Stimulated activated naive B cell treated with anti-CD40 and anti-IgM and Interleukin-4, amounts not matched to agents 10 μg/mL and 1 μg/mL and 100 μg/mL, for 72 hours (primary cell): Measurements from ENCODE around the gene SRPX2.
"Not testable (repeated sequence)": the region's sequence is repeated elsewhere in the genome, so short reads cannot be mapped to it uniquely, and the experiment has no call there.

Experiments
- ATAC-seq, 2 donors: fragments of 150-1000 bp; cut with Tn5 transposase; replicated peaks; 2 replicates each; pipeline ENCODE4 v1.10.0; 2021; ENCODE audit warnings: moderate library complexity in 1 of 2
- DNase-seq: peaks from one replicate; pipeline ENCODE4 v3.0.0; 2021
- H3K27ac Mint-ChIP-seq: one replicate; pipeline ENCODE4 v1.8.0; 2022; ENCODE audit warnings: mild to moderate bottlenecking, mixed read lengths
- H3K27me3 Mint-ChIP-seq, 2 donors: one replicate each; pipeline ENCODE4 v1.8.0; 2022; ENCODE audit warnings: mixed read lengths in 2 of 2
- H3K36me3 Mint-ChIP-seq, 2 donors: one replicate each; pipeline ENCODE4 v1.8.0; 2022; ENCODE audit warnings: mixed read lengths in 2 of 2, mild to moderate bottlenecking in 1 of 2
- H3K4me1 Mint-ChIP-seq, 2 donors: one replicate each; pipeline ENCODE4 v1.8.0; 2022; ENCODE audit warnings: mixed read lengths in 2 of 2, mild to moderate bottlenecking in 1 of 2
- H3K4me3 Mint-ChIP-seq, 2 donors: one replicate each; pipeline ENCODE4 v1.8.0; 2022; ENCODE audit warnings: mild to moderate bottlenecking in 2 of 2, mixed read lengths in 2 of 2, moderate library complexity in 1 of 2
- H3K9me3 Mint-ChIP-seq, 2 donors: one replicate each; pipeline ENCODE4 v1.8.0; 2022; ENCODE audit warnings: mixed read lengths in 2 of 2, mild to moderate bottlenecking in 1 of 2

SRPX2 gene

GRCh38 chrX:100696699-100697351, 52.8 kb downstream of the SRPX2 start:
- no peak for ATAC-seq
- H3K36me3 Mint-ChIP-seq: no peaks in the 10 kb centered on the region
- H3K27ac Mint-ChIP-seq: no peak overlapping the region
- no peaks in the 10 kb centered on the region for H3K9me3 Mint-ChIP-seq
- H3K4me3 Mint-ChIP-seq: no peak overlapping the region
- DNase-seq: no peak
- H3K4me1 Mint-ChIP-seq: peaks cover 0 to 2% of the 10 kb centered on the region in 2 donors
- H3K27me3 Mint-ChIP-seq: peaks cover 0 to 25% of the 10 kb centered on the region in 2 donors

DNA sequence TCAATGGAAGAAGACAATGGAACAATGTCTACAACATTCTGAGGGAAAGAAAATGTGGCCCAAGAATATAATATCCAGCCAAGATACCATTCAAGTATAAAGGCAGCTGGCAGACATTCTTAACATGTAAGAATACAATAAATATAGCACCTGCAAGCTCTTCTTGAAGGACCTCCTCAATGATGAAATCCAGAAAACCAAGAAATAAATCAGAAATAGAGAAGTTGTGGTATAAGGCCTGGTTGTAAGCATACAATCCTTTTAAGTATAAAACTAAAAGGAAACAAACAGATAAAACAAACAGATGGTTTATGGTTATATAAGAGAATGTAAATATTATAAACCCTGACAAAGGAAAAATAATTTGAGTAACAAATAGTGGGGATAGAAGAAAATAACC, 54.6 kb downstream of the SRPX2 start:
- Mint-ChIP-seq H3K27ac (no peak overlapping the region), H3K36me3 (no peaks in the 10 kb centered on the region), H3K27me3 (peaks cover 0 to 16% of the 10 kb centered on the region in 2 donors), H3K4me3 (no peak overlapping the region), H3K4me1 (peaks cover 0 to 2% of the 10 kb centered on the region in 2 donors), H3K9me3 (no peaks in the 10 kb centered on the region)
- DNase-seq (no peak), ATAC-seq (no peak)

- peak; percentile 93 to 99 for ATAC-seq
Observed at GRCh38 chrX:100700809-100701208, 56.8 kb downstream of the SRPX2 start.

DNA sequence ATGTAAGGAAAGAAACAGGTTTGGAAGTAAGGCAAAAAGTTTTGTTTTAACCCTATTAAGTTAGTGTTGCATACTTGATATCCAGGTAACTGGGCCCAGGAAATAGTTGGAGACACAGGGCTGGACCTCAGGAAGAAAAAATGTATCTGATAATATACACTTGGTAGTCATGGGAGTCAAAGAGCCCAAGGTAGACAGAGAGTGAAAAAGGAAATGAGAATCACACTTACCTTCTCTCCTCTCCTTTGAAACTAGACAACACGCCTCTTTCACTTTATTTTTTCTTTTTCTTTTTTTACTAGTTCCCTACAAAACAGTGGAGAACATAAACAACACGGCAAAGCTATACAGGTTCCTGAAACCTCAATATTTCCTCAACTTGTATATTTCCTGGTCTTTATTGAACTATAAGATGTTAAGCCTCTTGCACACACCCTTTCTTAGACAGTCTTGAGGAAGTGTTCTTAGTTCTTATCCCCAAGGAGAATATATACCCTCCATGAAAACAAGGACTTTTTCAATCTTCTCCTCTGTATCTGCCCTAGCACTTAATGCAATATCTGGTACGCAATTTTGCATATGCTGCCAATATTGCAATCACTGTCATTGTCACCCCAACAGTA, 60.7 kb downstream of the SRPX2 start:
- H3K27me3 Mint-ChIP-seq: peaks cover 6 to 24% of the 10 kb centered on the region in 2 donors
- no peak overlapping the region for H3K4me3 Mint-ChIP-seq
- DNase-seq (no peak), ATAC-seq (no peak)
- no peak overlapping the region for H3K27ac Mint-ChIP-seq
- H3K9me3 Mint-ChIP-seq: no peaks in the 10 kb centered on the region
- H3K4me1 Mint-ChIP-seq: peaks cover 5 to 8% of the 10 kb centered on the region in 2 donors
- H3K36me3 Mint-ChIP-seq: no peaks in the 10 kb centered on the region

More at GRCh38 chrX:100700809-100701208, 56.8 kb downstream of the SRPX2 start:
- DNase-seq: no peak
- Mint-ChIP-seq H3K9me3 (no peaks in the 10 kb centered on the region), H3K27ac (no peak overlapping the region), H3K4me3 (no peak overlapping the region), H3K36me3 (no peaks in the 10 kb centered on the region), H3K27me3 (peaks cover 2 to 13% of the 10 kb centered on the region in 2 donors), H3K4me1 (peaks cover 5 to 8% of the 10 kb centered on the region in 2 donors)

GRCh38 chrX:100710816-100711215, 66.8 kb downstream of the SRPX2 start:
- DNase-seq: no peak
- no peaks in the 10 kb centered on the region for H3K9me3 Mint-ChIP-seq
- no peaks in the 10 kb centered on the region for H3K36me3 Mint-ChIP-seq
- H3K27me3 Mint-ChIP-seq: peaks cover 4 to 12% of the 10 kb centered on the region in 2 donors
- H3K27ac Mint-ChIP-seq: no peak overlapping the region
- H3K4me1 Mint-ChIP-seq: no peaks in the 10 kb centered on the region
- no peak for ATAC-seq
- no peak overlapping the region for H3K4me3 Mint-ChIP-seq

DNA sequence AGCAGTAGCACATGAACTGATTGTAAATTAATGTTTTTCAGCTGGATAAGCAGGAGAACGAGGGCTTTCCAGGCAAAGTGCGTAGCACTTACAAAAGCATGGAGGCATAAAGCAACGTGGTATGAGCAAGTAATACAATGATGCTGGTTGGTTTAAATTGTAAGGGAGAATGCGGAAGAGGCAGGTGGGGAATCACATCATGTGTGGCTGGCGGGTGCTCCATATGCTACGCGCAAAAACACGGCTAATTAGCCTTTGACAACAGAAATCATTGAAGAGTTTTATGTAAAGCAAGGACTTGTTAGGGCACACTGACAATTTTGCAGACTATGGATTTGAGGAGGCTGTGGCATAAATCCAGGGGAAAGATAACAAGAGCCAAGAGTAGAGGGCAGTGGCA, 73.4 kb downstream of the SRPX2 start:
- no peaks in the 10 kb centered on the region for H3K36me3 Mint-ChIP-seq
- no peaks in the 10 kb centered on the region for H3K27me3 Mint-ChIP-seq
- no peak for DNase-seq
- no peaks in the 10 kb centered on the region for H3K4me1 Mint-ChIP-seq
- no peak overlapping the region for H3K4me3 Mint-ChIP-seq
- H3K9me3 Mint-ChIP-seq: no peaks in the 10 kb centered on the region
- H3K27ac Mint-ChIP-seq: no peak overlapping the region
- no peak for ATAC-seq

GRCh38 chrX:100719139-100719538, 75.1 kb downstream of the SRPX2 start:
- H3K27ac Mint-ChIP-seq: no peak overlapping the region
- DNase-seq: no peak
- ATAC-seq: no peak
- no peaks in the 10 kb centered on the region for H3K27me3 Mint-ChIP-seq
- no peaks in the 10 kb centered on the region for H3K9me3 Mint-ChIP-seq
- no peak overlapping the region for H3K4me3 Mint-ChIP-seq
- no peaks in the 10 kb centered on the region for H3K4me1 Mint-ChIP-seq
- no peaks in the 10 kb centered on the region for H3K36me3 Mint-ChIP-seq

DNA sequence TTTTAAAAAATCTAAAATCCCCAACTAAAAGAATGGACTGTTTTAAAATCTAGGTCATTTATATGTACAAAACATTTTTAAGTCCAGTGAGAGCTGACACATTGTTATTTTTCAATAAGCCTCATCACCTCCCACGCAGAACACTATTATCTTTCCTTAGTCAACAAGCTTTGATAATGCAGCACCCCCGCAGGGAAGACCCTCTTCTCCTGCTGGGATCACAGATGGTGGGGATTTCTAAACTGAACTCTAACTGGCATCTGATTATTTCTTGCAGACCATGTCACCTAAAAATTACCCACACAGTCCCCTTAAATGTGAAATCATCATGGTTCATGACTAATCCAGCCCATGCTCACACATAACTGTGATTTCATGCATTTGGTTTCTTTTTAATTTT, 76.3 kb downstream of the SRPX2 start:
- ATAC-seq (no peak), DNase-seq (no peak)
- Mint-ChIP-seq H3K9me3 (no peaks in the 10 kb centered on the region), H3K4me3 (no peak overlapping the region), H3K27me3 (peaks cover 4 to 5% of the 10 kb centered on the region in 2 donors), H3K4me1 (no peaks in the 10 kb centered on the region), H3K27ac (no peak overlapping the region), H3K36me3 (no peaks in the 10 kb centered on the region)

DNA sequence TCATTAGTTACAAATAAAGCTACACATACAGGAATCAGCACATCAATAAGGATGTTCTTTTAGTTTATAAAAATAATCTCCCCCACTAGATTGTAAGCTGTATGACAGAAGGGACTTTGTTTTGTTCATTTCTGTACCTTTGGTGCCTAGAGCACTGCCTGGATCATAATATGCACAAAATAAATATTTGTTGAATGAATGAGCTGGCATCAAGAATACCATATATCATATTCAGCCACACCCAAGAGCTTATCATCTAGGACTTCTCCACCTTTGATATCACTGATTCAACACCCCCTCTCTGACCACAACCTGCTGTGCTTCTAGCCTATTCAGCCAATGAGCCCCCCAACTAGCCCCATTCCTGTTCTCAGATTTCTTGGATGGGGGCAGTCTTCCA, 77.3 kb downstream of the SRPX2 start:
- no peak overlapping the region for H3K27ac Mint-ChIP-seq
- H3K4me1 Mint-ChIP-seq: no peaks in the 10 kb centered on the region

GRCh38 chrX:100724006-100724405, 80.0 kb downstream of the SRPX2 start:
- H3K4me3 Mint-ChIP-seq, H3K27ac Mint-ChIP-seq, H3K4me1 Mint-ChIP-seq, ATAC-seq, DNase-seq, H3K36me3 Mint-ChIP-seq, H3K9me3 Mint-ChIP-seq: not testable (repeated sequence)
- peaks cover 27 to 32% of the 10 kb centered on the region in 2 donors for H3K27me3 Mint-ChIP-seq

More for the DNA sequence above, 77.3 kb downstream of the SRPX2 start:
- Mint-ChIP-seq H3K36me3 (no peaks in the 10 kb centered on the region), H3K4me3 (no peak overlapping the region), H3K9me3 (no peaks in the 10 kb centered on the region), H3K27me3 (peaks cover 9 to 11% of the 10 kb centered on the region in 2 donors)
- ATAC-seq (no peak), DNase-seq (no peak)
